ENCODE results near the gene PTPN1. TPM values are rescaled to one million over a fixed set of nuclear protein-coding genes. Genes with fewer than 3 reads are reported as not detected.
"Not testable (repeated sequence)": the region's sequence is repeated elsewhere in the genome, so short reads cannot be mapped to it uniquely, and the experiment has no call there.

Gene PTPN1
- total RNA-seq, 6 experiments from 2014 or later: 37.8 to 46.5 (median 45.2) TPM

DNA sequence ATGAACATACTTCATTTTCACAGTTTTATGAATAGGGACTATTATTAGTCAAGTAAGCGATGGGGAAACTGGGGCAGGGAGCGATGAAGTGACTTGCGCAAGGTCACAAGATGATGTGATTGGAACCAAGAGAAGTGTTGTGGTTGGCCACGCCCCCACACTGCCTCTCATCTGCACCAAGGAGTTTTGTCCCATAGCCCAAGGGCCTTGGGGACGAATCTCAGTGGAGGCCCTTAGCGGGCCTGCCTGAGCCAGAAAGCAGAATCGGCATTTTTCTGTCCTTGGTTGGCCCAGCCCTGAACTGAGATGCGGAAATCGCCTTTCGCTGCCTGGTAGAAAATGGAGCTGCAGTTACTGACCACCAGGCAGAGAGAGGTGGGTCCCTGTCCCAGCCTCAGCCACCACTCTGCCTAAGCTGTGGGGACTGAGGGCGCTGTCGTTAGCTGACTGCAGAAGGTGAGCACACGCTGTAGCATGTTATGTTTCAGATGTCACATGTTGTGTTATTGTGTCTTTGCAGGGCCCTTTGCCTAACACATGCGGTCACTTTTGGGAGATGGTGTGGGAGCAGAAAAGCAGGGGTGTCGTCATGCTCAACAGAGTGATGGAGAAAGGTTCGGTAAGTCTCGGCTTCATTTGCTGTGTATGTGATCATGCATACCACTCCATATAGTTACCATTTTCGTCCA lies 57.8 kb downstream of the PTPN1 start:
- no peak for DNase-seq
- Mint-ChIP-seq H3K4me1 (ENCODE audit: low read depth) (peaks cover 39% of the 10 kb centered on the region), H3K36me3 (ENCODE audit: low read depth) (peaks cover 31% of the 10 kb centered on the region), H3K27me3 (ENCODE audit: insufficient read depth) (peaks cover under 1% of the 10 kb centered on the region), H3K4me3 (no peak overlapping the region), H3K27ac (no peak overlapping the region), H3K9me3 (no peaks in the 10 kb centered on the region)
- TF ChIP-seq, protein P1, sequence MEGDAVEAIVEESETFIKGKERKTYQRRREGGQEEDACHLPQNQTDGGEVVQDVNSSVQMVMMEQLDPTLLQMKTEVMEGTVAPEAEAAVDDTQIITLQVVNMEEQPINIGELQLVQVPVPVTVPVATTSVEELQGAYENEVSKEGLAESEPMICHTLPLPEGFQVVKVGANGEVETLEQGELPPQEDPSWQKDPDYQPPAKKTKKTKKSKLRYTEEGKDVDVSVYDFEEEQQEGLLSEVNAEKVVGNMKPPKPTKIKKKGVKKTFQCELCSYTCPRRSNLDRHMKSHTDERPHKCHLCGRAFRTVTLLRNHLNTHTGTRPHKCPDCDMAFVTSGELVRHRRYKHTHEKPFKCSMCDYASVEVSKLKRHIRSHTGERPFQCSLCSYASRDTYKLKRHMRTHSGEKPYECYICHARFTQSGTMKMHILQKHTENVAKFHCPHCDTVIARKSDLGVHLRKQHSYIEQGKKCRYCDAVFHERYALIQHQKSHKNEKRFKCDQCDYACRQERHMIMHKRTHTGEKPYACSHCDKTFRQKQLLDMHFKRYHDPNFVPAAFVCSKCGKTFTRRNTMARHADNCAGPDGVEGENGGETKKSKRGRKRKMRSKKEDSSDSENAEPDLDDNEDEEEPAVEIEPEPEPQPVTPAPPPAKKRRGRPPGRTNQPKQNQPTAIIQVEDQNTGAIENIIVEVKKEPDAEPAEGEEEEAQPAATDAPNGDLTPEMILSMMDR (IDR thresholded peaks at IDR 0.05): no peak

DNA sequence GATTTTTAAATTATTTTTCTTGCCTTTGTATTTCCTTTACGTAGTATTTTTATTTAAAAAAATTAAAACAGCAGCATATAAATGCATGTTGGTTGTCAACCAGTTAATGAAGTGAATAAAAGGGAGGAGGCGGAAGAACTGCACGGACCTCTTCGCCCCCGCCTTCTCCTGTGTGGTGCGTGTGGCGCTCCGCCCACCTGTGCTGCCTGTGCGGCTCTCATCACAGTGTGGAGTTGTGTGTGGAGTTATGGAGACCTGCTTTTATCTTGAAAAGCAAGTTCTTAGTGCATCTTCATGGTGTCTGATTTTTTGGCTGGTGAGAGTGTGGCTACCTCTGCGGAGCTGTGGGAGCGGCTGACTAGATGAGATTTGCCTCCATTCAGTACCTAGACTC lies 58.4 kb downstream of the PTPN1 start:
- peaks cover 26% of the 10 kb centered on the region for H3K36me3 Mint-ChIP-seq (ENCODE audit: low read depth)
- TF ChIP-seq, protein P1 (IDR thresholded peaks at IDR 0.05): no peak

DNA sequence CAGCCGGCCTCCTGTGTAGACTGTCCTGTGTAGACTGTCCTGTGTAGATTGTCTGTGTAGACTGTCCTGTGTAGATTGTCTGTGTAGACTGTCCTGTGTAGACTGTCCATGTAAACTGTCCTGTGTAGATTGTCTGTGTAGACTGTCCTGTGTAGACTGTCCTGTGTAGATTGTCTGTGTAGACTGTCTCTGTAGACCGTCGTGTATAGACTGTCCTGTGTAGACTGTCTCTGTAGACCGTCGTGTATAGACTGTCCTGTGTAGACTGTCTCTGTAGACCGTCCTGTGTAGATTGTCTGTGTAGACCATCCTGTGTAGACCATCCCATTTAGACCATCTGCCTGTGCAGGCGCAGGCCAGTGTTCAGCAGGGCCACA lies 59.3 kb downstream of the PTPN1 start:
- Mint-ChIP-seq H3K36me3 (ENCODE audit: low read depth) (peaks cover 29% of the 10 kb centered on the region), H3K4me1 (ENCODE audit: low read depth) (peaks cover 41% of the 10 kb centered on the region)
- not testable (repeated sequence) for H3K4me3 Mint-ChIP-seq; H3K9me3 Mint-ChIP-seq; DNase-seq; H3K27ac Mint-ChIP-seq; H3K27me3 Mint-ChIP-seq (ENCODE audit: insufficient read depth)

More for the DNA sequence above, 58.4 kb downstream of the PTPN1 start:
- Mint-ChIP-seq H3K4me3 (no peak overlapping the region), H3K27ac (no peak overlapping the region), H3K27me3 (ENCODE audit: insufficient read depth) (peaks cover 2% of the 10 kb centered on the region), H3K4me1 (ENCODE audit: low read depth) (peaks cover 40% of the 10 kb centered on the region), H3K9me3 (no peaks in the 10 kb centered on the region)
- DNase-seq: no peak

DNA sequence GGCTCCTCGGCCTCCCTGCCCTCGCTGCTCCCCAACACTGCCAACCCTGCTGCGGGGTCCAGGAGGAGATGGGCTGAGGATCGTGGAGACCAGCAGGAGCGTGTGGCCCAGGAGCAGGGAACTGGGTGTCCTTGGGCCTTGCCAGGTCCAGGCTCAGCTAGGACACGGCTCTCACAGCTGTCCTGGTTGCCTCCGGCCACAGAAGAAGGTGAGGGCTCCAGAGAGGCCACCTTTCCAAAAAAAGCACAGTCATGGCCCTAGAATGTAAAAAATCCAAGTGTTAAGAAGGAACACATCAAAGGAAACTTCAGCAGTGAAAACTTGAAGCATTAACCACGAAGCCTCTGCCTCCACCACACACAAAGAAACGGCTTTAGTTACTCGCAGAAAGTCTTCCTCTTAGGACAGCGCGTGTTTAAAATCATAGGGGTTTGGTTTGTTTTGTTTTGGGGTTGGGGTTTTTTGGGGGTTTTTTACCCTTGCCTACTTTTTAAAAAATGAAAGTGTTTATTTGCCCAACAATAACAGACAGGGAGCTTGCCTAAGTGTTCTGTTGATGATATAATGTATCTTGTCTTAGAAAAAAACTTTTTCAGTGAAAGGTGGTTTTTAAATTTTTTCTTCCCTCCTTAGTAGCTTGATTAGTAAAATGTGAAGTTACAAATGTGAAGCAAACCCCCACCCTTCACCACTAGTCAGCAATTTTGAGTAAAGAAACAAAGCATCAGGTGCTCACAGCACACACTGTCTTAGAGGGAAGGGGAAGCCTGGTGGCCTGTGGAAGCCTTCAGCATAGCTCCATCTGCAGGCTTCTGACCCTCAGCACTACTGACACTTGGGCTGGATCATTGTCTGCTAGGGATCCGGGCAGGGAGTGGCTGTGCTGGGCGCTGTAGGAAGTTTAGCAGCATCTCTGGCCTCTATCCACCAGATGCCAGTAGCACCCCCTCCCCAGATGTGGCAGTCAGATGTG lies 60.0 kb downstream of the PTPN1 start:
- Mint-ChIP-seq H3K4me3 (no peak overlapping the region), H3K36me3 (ENCODE audit: low read depth) (peaks cover 30% of the 10 kb centered on the region), H3K27me3 (ENCODE audit: insufficient read depth) (peaks cover 2% of the 10 kb centered on the region), H3K27ac (peak overlapping the region; percentile 21; the same call in 1 of the 2 replicates), H3K4me1 (ENCODE audit: low read depth) (peaks cover 35% of the 10 kb centered on the region), H3K9me3 (no peaks in the 10 kb centered on the region)
- no peak for DNase-seq
- TF ChIP-seq, protein P1 (IDR thresholded peaks at IDR 0.05): peak; percentile 52

DNA sequence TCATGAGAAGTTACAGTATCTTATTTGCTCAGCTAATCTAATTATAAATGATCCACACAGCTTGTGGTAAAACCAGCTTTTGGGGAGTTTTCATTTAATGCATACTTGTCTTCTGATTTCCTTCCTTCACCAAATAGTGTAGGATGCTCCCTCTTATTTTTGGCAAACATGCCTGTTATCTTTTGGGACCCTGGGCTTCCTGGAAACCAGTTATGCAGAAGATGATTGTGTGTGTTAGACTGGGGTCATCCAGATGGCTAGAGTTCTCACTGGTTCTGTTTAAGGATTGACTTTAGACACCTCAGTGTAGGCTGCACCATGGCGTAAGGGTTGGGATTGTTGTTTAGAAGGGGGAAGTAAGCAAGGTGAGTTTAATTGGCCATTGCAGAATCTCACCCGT lies 61.3 kb downstream of the PTPN1 start:
- no peak overlapping the region for H3K4me3 Mint-ChIP-seq
- TF ChIP-seq, protein P1 (IDR thresholded peaks at IDR 0.05): no peak

More for the DNA sequence above, 61.3 kb downstream of the PTPN1 start:
- Mint-ChIP-seq H3K9me3 (no peaks in the 10 kb centered on the region), H3K4me1 (ENCODE audit: low read depth) (peaks cover 41% of the 10 kb centered on the region), H3K36me3 (ENCODE audit: low read depth) (peaks cover 26% of the 10 kb centered on the region), H3K27me3 (ENCODE audit: insufficient read depth) (peaks cover 2% of the 10 kb centered on the region), H3K27ac (no peak overlapping the region)
- no peak for DNase-seq

Measured in HFFc6 (cell line).